Calu3 (cell line): Measurements from ENCODE around the gene PTPRN2. TPM values are rescaled to one million over a fixed set of nuclear protein-coding genes. Genes with fewer than 3 reads are reported as not detected.

Source experiments
- BruUV-seq: library from RNA; stranded (reverse); fragments of 400-500 nt; replicated peaks from 2 replicates; lab custom pipeline; 2021; lab: Mats Ljungman, UMichigan
- CTCF ChIA-PET: fragments of 300-600 bp; sonication (Branson Sonifier 250); formaldehyde crosslinking; loops from one replicate; lab custom pipeline; 2022; ENCODE audit warnings: antibody characterized with exemption; lab: Charles Lee
- DNase-seq: peaks from one replicate; pipeline ENCODE4 v3.0.0; 2022
- H3K27ac Mint-ChIP-seq: one replicate; pipeline ENCODE4 v1.8.0; 2022; ENCODE audit warnings: mixed read lengths; ENCODE audit not compliant: unreplicated experiment
- H3K27me3 Mint-ChIP-seq: one replicate; pipeline ENCODE4 v1.8.0; 2022; ENCODE audit warnings: mixed read lengths; ENCODE audit not compliant: unreplicated experiment
- H3K36me3 Mint-ChIP-seq: one replicate; pipeline ENCODE4 v1.8.0; 2022; ENCODE audit warnings: mild to moderate bottlenecking, moderate library complexity, mixed read lengths; ENCODE audit not compliant: insufficient read depth, unreplicated experiment
- H3K4me1 Mint-ChIP-seq: one replicate; pipeline ENCODE4 v1.8.0; 2022; ENCODE audit warnings: mild to moderate bottlenecking, low read depth, mixed read lengths; ENCODE audit not compliant: unreplicated experiment
- H3K4me3 Mint-ChIP-seq: one replicate; pipeline ENCODE4 v1.8.0; 2022; ENCODE audit warnings: mild to moderate bottlenecking, low read depth, moderate library complexity, mixed read lengths; ENCODE audit not compliant: unreplicated experiment
- H3K9me3 Mint-ChIP-seq: one replicate; pipeline ENCODE4 v1.8.0; 2022; ENCODE audit warnings: low read depth, mixed read lengths; ENCODE audit not compliant: unreplicated experiment
- CTCF ChIP-seq: fragments of 200-600 bp; IDR thresholded peaks from one replicate; pipeline ENCODE4 v1.8.0; 2022; ENCODE audit warnings: antibody characterized with exemption; ENCODE audit not compliant: unreplicated experiment
- intact Hi-C: fragments of 100-400 bp; cut with micrococcal nuclease; formaldehyde crosslinking; loops from one replicate; pipeline ENCODE4 v1.10.0; 2022; ENCODE audit not compliant: unreplicated experiment
- total RNA-seq: library from RNA; stranded (reverse); gene quantifications from 2 replicates; pipeline ENCODE4 v1.2.3, GENCODE V29; 2022

The PTPRN2 gene
- total RNA-seq, 1 experiment from 2014 or later: 2.0 TPM

- no peak for DNase-seq
- CTCF ChIA-PET: no interaction called here
- no TSS peak for BruUV-seq
- Mint-ChIP-seq H3K36me3 (no peaks in the 10 kb centered on the region), H3K9me3 (no peaks in the 10 kb centered on the region), H3K4me3 (no peak overlapping the region), H3K4me1 (no peaks in the 10 kb centered on the region), H3K27ac (no peak overlapping the region), H3K27me3 (no peaks in the 10 kb centered on the region)
- intact Hi-C loops: no loop called here
- TF ChIP-seq CTCF: no peak
Measured at GRCh38 chr7:158252081-158252836, 335.4 kb downstream of the PTPRN2 start.

- Mint-ChIP-seq H3K4me1 (no peaks in the 10 kb centered on the region), H3K36me3 (no peaks in the 10 kb centered on the region), H3K27me3 (no peaks in the 10 kb centered on the region), H3K9me3 (no peaks in the 10 kb centered on the region), H3K27ac (no peak overlapping the region), H3K4me3 (no peak overlapping the region)
- CTCF ChIA-PET: no interaction called here
- no peak for DNase-seq
- intact Hi-C loops: no loop called here
- BruUV-seq: no TSS peak
- no peak for TF ChIP-seq CTCF
Measured at GRCh38 chr7:158251061-158251965, 336.3 kb downstream of the PTPRN2 start.

GRCh38 chr7:158249692-158250091 lies 337.9 kb downstream of the PTPRN2 start:
- H3K27ac Mint-ChIP-seq: no peak overlapping the region
- H3K4me3 Mint-ChIP-seq: no peak overlapping the region
- peaks cover 3% of the 10 kb centered on the region for H3K9me3 Mint-ChIP-seq
- CTCF ChIA-PET: no interaction called here
- no peak for DNase-seq
- no peaks in the 10 kb centered on the region for H3K27me3 Mint-ChIP-seq
- H3K4me1 Mint-ChIP-seq: no peaks in the 10 kb centered on the region
- no peak for TF ChIP-seq CTCF
- intact Hi-C loops: no loop called here
- no TSS peak for BruUV-seq
- H3K36me3 Mint-ChIP-seq: no peaks in the 10 kb centered on the region

- no peak for TF ChIP-seq CTCF
- Mint-ChIP-seq H3K27me3 (no peaks in the 10 kb centered on the region), H3K36me3 (no peaks in the 10 kb centered on the region), H3K27ac (no peak overlapping the region), H3K4me1 (no peaks in the 10 kb centered on the region), H3K9me3 (peaks cover 3% of the 10 kb centered on the region), H3K4me3 (no peak overlapping the region)
- intact Hi-C loops: no loop called here
- CTCF ChIA-PET: no interaction called here
- BruUV-seq: no TSS peak
- no peak for DNase-seq
Measured at GRCh38 chr7:158248816-158249215, 338.8 kb downstream of the PTPRN2 start.
